SK-N-SH (cell line): ENCODE results near the gene AP1B1. TPM values are rescaled to one million over a fixed set of nuclear protein-coding genes. Genes with fewer than 3 reads are reported as not detected.

Experiments
- CTCF ChIA-PET: fragments of 300-600, 350-600 bp; formaldehyde crosslinking; extraction: SDS; loops from one replicate; lab custom pipeline; 2021; lab: Yijun Ruan, JAX
- POLR2A ChIA-PET: fragments of 350-600 bp; sonication (Branson Sonifier 250); formaldehyde crosslinking; extraction: SDS; loops from one replicate; lab custom pipeline; 2020; ENCODE audit warnings: antibody characterized with exemption, inconsistent platforms; lab: Yijun Ruan, JAX
- DNase-seq: peaks from one replicate; pipeline ENCODE4 v3.0.0; 2012
- H2AFZ ChIP-seq: fragments of 200-600 bp; sonication (generic); 2 replicates; pipeline ENCODE4 v1.8.1; 2016; ENCODE audit warnings: antibody characterized with exemption, mild to moderate bottlenecking, low read depth
- H3F3A ChIP-seq: fragments of 200-600 bp; sonication (generic); replicated peaks from 2 replicates; pipeline ENCODE3; 2016; ENCODE audit warnings: antibody characterized with exemption, mild to moderate bottlenecking; ENCODE audit not compliant: insufficient read depth
- H3K27ac ChIP-seq, 2 experiments: fragments of 200-500 bp in 1 of 2; fragments of 200-600 bp in 1 of 2; sonication (Bioruptor generic) in 1 of 2; sonication (generic), shearing (Covaris generic) in 1 of 2; 2 replicates each; pipeline versions ENCODE4 v1.5.1 to v1.6.1; 2014 to 2016; ENCODE audit warnings: low read depth in 2 of 2, inconsistent platforms in 1 of 2, low read length in 1 of 2, mild to moderate bottlenecking in 1 of 2, mixed read lengths in 1 of 2
- H3K27me3 ChIP-seq: fragments of 200-600 bp; sonication (generic), shearing (Covaris generic); 2 replicates; pipeline ENCODE4 v1.6.1; 2016; ENCODE audit warnings: mixed run types; ENCODE audit not compliant: insufficient read depth
- H3K36me3 ChIP-seq, 2 experiments: fragments of 200-500 bp in 1 of 2; fragments of 200-600 bp in 1 of 2; sonication (Bioruptor generic) in 1 of 2; sonication (generic) in 1 of 2; replicated peaks in 1 of 2; 2 replicates each; pipeline versions ENCODE3 to v1.5.1; 2014 to 2016; ENCODE audit warnings: low read length in 1 of 2, mild to moderate bottlenecking in 1 of 2; ENCODE audit not compliant: insufficient read depth in 2 of 2, control insufficient read depth in 1 of 2
- H3K4me1 ChIP-seq, 2 experiments: fragments of 200-500 bp in 1 of 2; fragments of 200-600 bp in 1 of 2; sonication (Bioruptor generic) in 1 of 2; sonication (generic), shearing (Covaris generic) in 1 of 2; 2 replicates each; pipeline versions ENCODE4 v1.5.1 to v1.6.1; 2014 to 2016; ENCODE audit warnings: low read depth in 1 of 2, low read length in 1 of 2, mixed run types in 1 of 2; ENCODE audit not compliant: insufficient read depth in 2 of 2, control insufficient read depth in 1 of 2
- H3K4me2 ChIP-seq: fragments of 200-600 bp; sonication (generic), shearing (Covaris generic); 2 replicates; pipeline ENCODE4 v1.6.1; 2017; ENCODE audit warnings: mixed run types
- H3K4me3 ChIP-seq, 2 experiments: fragments of 200-500 bp in 1 of 2; fragments of 200-600 bp in 1 of 2; sonication (Bioruptor generic) in 1 of 2; sonication (generic), shearing (Covaris generic) in 1 of 2; 2 replicates each; pipeline versions ENCODE4 v1.5.1 to v1.8.1; 2014 to 2016; ENCODE audit warnings: low read depth in 2 of 2, inconsistent platforms in 1 of 2, low read length in 1 of 2, mild to moderate bottlenecking in 1 of 2, mixed read lengths in 1 of 2, moderate library complexity in 1 of 2
- H3K79me2 ChIP-seq: fragments of 200-600 bp; sonication (generic); 2 replicates; pipeline ENCODE4 v1.8.1; 2017; ENCODE audit warnings: mild to moderate bottlenecking; ENCODE audit not compliant: insufficient read depth
- H3K9ac ChIP-seq: fragments of 200-600 bp; sonication (generic); 2 replicates; pipeline ENCODE4 v1.6.1; 2017; ENCODE audit warnings: mixed run types
- H3K9me2 ChIP-seq: fragments of 200-600 bp; sonication (generic); 2 replicates; pipeline ENCODE4 v1.6.1; 2017; ENCODE audit warnings: mixed run types
- H3K9me3 ChIP-seq: fragments of 200-600 bp; sonication (generic); 2 replicates; pipeline ENCODE4 v1.6.1; 2017; ENCODE audit warnings: mixed run types, mild to moderate bottlenecking, moderate library complexity
- H4K20me1 ChIP-seq: fragments of 200-600 bp; sonication (generic); 2 replicates; pipeline ENCODE4 v1.6.1; 2017; ENCODE audit warnings: mild to moderate bottlenecking, mixed run types; ENCODE audit not compliant: insufficient read depth
- CTCF ChIP-seq: fragments of 200-600 bp; sonication (generic); IDR thresholded peaks from 2 replicates; pipeline ENCODE4 v1.6.1; 2017; ENCODE audit warnings: antibody characterized with exemption, mild to moderate bottlenecking, moderate library complexity
- ELF1 ChIP-seq: IDR thresholded peaks from 2 replicates; pipeline ENCODE4 v1.4.0; 2012
- EP300 ChIP-seq, 2 experiments: IDR thresholded peaks; 2 replicates each; pipeline versions ENCODE4 v1.4.0 to v1.6.1; 2012; ENCODE audit warnings: borderline replicate concordance in 1 of 2, low read depth in 1 of 2, low read length in 1 of 2
- FOSL2 ChIP-seq: IDR thresholded peaks from 2 replicates; pipeline ENCODE4 v1.4.0; 2012; ENCODE audit warnings: low read depth, mild to moderate bottlenecking, moderate library complexity, borderline replicate concordance
- FOXJ3 ChIP-seq: sonication (generic); formaldehyde crosslinking; IDR thresholded peaks from 2 replicates; pipeline ENCODE4 v1.5.1; 2020; ENCODE audit warnings: mild to moderate bottlenecking, missing genetic modification reagents
- FOXM1 ChIP-seq: IDR thresholded peaks from 2 replicates; pipeline ENCODE4 v1.4.0; 2012; ENCODE audit warnings: low read depth, mild to moderate bottlenecking
- GABPA ChIP-seq: IDR thresholded peaks from 2 replicates; pipeline ENCODE4 v1.4.0; 2012; ENCODE audit warnings: low read depth, mild to moderate bottlenecking
- IRF3 ChIP-seq: fragments of 150-350 bp; IDR thresholded peaks from 2 replicates; pipeline ENCODE4 v1.6.1; 2016; ENCODE audit warnings: mild to moderate bottlenecking, low read depth, low read length
- MAX ChIP-seq: IDR thresholded peaks from 2 replicates; pipeline ENCODE4 v1.4.0; 2012; ENCODE audit warnings: low read depth
- MXI1 ChIP-seq: IDR thresholded peaks from 2 replicates; pipeline ENCODE4 v1.6.1; 2012; ENCODE audit warnings: mild to moderate bottlenecking, low read depth, low read length, improper control_type of control experiment
- NRF1 ChIP-seq: IDR thresholded peaks from 2 replicates; pipeline ENCODE4 v1.6.1; 2012; ENCODE audit warnings: low read depth, mild to moderate bottlenecking, low read length
- RAD21 ChIP-seq: IDR thresholded peaks from 2 replicates; pipeline ENCODE4 v1.6.1; 2012; ENCODE audit warnings: mild to moderate bottlenecking, low read length
- RCOR1 ChIP-seq: fragments of 150-350 bp; IDR thresholded peaks from 2 replicates; pipeline ENCODE4 v1.6.1; 2017; ENCODE audit warnings: antibody characterized with exemption, low read length
- RFX5 ChIP-seq: IDR thresholded peaks from 2 replicates; pipeline ENCODE4 v1.6.1; 2012; ENCODE audit warnings: mild to moderate bottlenecking, improper control_type of control experiment, low read length
- RXRA ChIP-seq: IDR thresholded peaks from 2 replicates; pipeline ENCODE4 v1.4.0; 2012; ENCODE audit warnings: low read depth, mild to moderate bottlenecking, borderline replicate concordance
- SIN3A ChIP-seq: IDR thresholded peaks from 2 replicates; pipeline ENCODE4 v1.6.1; 2012; ENCODE audit warnings: low read depth, mild to moderate bottlenecking, low read length, moderate library complexity, borderline replicate concordance
- TCF12 ChIP-seq: IDR thresholded peaks from 2 replicates; pipeline ENCODE4 v1.4.0; 2012
- TEAD4 ChIP-seq: IDR thresholded peaks from 2 replicates; pipeline ENCODE4 v1.4.0; 2012; ENCODE audit warnings: mild to moderate bottlenecking, borderline replicate concordance; ENCODE audit not compliant: insufficient read depth
- USF1 ChIP-seq: IDR thresholded peaks from 2 replicates; pipeline ENCODE4 v1.4.0; 2012; ENCODE audit warnings: low read depth, borderline replicate concordance
- YY1 ChIP-seq: IDR thresholded peaks from 2 replicates; pipeline ENCODE4 v1.4.0; 2012; ENCODE audit warnings: low read depth, mild to moderate bottlenecking
- ZBTB33 ChIP-seq: IDR thresholded peaks from 2 replicates; pipeline ENCODE4 v1.4.0; 2012; ENCODE audit warnings: low read depth, borderline replicate concordance
- WGBS: methylation state at CpG from one replicate; pipeline ENCODE4 v1.1.6; 2017; ENCODE audit warnings: low lambda C conversion rate; 5-methylcytosine and 5-hydroxymethylcytosine counted together
- polyA plus RNA-seq, 3 experiments: library from polyadenylated mRNA; depleted of rRNA; stranded (reverse); fragments of >200 nt; gene quantifications; 2 replicates each; pipeline ENCODE4 v1.2.3, GENCODE V29; 2012

AP1B1 gene
- polyA plus RNA-seq, 1 of the 3 experiments (the other 2 are of a cell fraction), result 51.9 TPM

- Histone ChIP-seq H3K4me3 (no peak overlapping the region), H3K9me3 (no peaks in the 10 kb centered on the region), H3K9me2 (no peaks in the 10 kb centered on the region), H2AFZ (no peak overlapping the region), H3K4me2 (no peak overlapping the region), H3K27ac (no peak overlapping the region), H3K27me3 (no peaks in the 10 kb centered on the region), H4K20me1 (no peaks in the 10 kb centered on the region), H3K36me3 (peaks cover 0 to 44% of the 10 kb centered on the region in 2 experiments), H3K4me1 (peaks cover 0 to 14% of the 10 kb centered on the region in 2 experiments; a peak in 1 of 4 replicates), H3F3A (no peaks in the 10 kb centered on the region), H3K9ac (no peak overlapping the region), H3K79me2 (no peaks in the 10 kb centered on the region)
- CTCF ChIA-PET, result interaction anchor here (1.0 to 5.6 kb wide), 5 partner anchors 11 to 32 kb away, joined by 3 to 35 read pairs (median 4); partner anchors contain the start of gene GAS2L1
- POLR2A ChIA-PET, result no interaction called here
- no peak for DNase-seq
- TF ChIP-seq RAD21, result no peak
- no peak for TF ChIP-seq SIN3A
- no peak for TF ChIP-seq MXI1
- no peak for TF ChIP-seq USF1
- TF ChIP-seq YY1, result no peak
- TF ChIP-seq ZBTB33, result no peak
- TF ChIP-seq RFX5, result no peak
- TF ChIP-seq IRF3, result no peak
- no peak for TF ChIP-seq RXRA
- TF ChIP-seq TCF12, result no peak
- no peak for TF ChIP-seq FOSL2
- no peak for TF ChIP-seq MAX
- no peak for TF ChIP-seq FOXJ3
- 91% methylated on average over 14 of the region's 15 CpGs for WGBS
Observed at GRCh38 chr22:29327089-29327764, 61.1 kb downstream of the AP1B1 start.

- WGBS, result 87% methylated on average over 7 of the region's 10 CpGs
- H3K9ac ChIP-seq, result no peak overlapping the region
- no peak for TF ChIP-seq EP300 (IDR thresholded peaks at IDR 0.05; ENCODE audit: borderline replicate concordance in 1 of 2, low read depth in 1 of 2, low read length in 1 of 2)
- TF ChIP-seq IRF3, result no peak
- no peak for TF ChIP-seq TEAD4
- no peak for TF ChIP-seq CTCF
- TF ChIP-seq FOXM1, result no peak
- TF ChIP-seq GABPA, result no peak
- no peak for TF ChIP-seq RCOR1
- no peak for TF ChIP-seq ELF1
- TF ChIP-seq NRF1, result no peak
- TF ChIP-seq RFX5, result no peak
Observed at GRCh38 chr22:29326481-29326880, 61.9 kb downstream of the AP1B1 start.

More at GRCh38 chr22:29326481-29326880, 61.9 kb downstream of the AP1B1 start:
- Histone ChIP-seq H4K20me1 (no peaks in the 10 kb centered on the region), H3K27ac (no peak overlapping the region), H3K27me3 (no peaks in the 10 kb centered on the region), H3K4me1 (peaks cover 0 to 6% of the 10 kb centered on the region in 2 experiments; a peak in 1 of 4 replicates), H3K9me2 (no peaks in the 10 kb centered on the region), H3K9me3 (no peaks in the 10 kb centered on the region), H2AFZ (no peak overlapping the region), H3F3A (no peaks in the 10 kb centered on the region), H3K79me2 (no peaks in the 10 kb centered on the region), H3K4me2 (no peak overlapping the region), H3K36me3 (peaks cover 0 to 44% of the 10 kb centered on the region in 2 experiments), H3K4me3 (no peak overlapping the region)
- POLR2A ChIA-PET, result no interaction called here
- DNase-seq, result no peak
- CTCF ChIA-PET, result interaction anchor here (1.2 to 5.6 kb wide), 3 partner anchors 9 to 33 kb away, joined by 5 to 35 read pairs (median 8); no protein-coding TSS in a partner anchor
